GM21515 (cell line): Measurements from ENCODE around the gene NUP188.

Source experiments
- ATAC-seq: cut with Tn5 transposase; IDR thresholded peaks from one replicate; pipeline ENCODE4 v1.9.1; 2021; ENCODE audit not compliant: unreplicated experiment

The NUP188 gene

DNA sequence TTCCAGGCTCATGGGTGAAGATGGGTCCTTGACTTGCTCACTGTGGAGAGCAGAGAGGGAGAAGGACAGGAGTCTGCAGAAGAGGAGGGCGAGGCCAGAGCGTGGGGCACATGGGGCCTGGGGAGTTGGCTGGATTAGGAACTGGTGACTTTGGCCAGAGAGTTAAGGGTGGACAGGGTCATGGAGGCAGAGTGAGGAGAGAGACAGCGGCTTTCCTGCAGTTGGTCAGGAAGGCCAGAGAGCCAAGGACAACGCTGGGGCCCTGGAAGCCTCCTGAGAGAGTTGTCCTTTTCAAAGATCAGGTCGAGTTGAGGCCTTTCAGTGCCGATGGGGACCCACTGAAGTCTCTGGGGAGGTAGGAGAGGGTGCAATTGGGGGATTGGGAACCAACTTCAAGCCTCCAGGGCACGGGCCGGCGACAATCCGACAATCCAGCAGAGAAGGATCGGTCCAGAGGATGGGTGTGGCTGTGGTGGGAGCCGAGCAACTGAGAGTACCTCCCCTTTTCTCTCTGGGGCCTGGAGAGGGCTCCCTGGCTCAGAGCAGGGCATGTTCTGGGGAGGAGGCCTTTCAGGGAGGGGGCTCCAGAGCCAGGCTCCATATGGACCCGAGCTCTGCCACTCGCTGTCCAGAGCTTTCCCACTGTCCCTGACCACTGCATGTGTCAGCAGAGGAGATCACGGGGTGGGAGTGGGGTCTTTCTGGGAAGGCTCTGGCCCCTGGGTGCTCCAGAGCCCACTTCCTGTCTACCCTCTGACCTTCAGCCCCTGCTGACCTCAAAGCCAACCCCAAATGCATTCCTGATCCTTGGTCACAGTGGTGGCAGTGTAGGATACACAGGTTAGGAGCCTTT lies 34.2 kb upstream of the NUP188 start:
- no peak for ATAC-seq

DNA sequence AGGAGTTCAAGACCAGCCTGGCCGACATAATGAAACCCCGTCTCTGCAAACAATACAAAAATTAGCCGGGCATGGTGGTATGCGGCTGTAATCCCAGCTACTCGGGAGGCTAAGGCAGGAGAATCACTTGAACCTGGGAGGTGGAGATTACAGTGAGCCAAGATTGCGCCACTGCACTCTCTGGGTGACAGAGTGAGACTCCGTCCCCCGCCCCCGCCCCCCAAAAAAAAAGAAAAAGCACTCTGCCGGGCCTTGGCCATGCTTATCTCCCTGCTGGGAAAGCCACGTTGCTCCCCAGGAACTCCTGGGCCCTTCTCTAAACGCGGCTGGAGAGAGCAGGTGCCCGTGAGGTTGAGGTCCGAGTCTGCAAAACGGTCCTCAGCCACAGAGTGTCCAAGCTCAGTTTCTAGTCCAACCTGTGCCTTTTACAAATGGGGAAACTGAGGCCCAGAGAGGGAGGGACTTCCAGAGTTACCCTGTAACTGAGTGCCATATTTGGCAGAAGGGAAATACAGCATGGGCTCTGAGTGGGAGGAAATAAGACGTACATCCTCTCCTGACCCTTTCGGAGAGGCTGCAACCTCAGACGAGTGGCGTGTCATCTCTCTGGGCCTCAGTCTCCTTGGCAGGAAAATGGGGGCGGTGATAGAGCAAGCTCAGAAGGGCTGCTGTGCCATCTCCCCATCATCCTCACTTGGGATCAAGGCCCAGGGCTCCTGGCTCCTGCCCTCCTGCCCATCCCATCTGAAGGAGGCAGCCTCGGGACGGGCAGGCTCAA lies 33.3 kb upstream of the NUP188 start:
- no peak for ATAC-seq

DNA sequence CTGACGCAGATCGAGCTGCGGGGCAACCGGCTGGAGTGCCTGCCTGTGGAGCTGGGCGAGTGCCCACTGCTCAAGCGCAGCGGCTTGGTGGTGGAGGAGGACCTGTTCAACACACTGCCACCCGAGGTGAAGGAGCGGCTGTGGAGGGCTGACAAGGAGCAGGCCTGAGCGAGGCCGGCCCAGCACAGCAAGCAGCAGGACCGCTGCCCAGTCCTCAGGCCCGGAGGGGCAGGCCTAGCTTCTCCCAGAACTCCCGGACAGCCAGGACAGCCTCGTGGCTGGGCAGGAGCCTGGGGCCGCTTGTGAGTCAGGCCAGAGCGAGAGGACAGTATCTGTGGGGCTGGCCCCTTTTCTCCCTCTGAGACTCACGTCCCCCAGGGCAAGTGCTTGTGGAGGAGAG lies 31.3 kb upstream of the NUP188 start:
- ATAC-seq, result no peak

DNA sequence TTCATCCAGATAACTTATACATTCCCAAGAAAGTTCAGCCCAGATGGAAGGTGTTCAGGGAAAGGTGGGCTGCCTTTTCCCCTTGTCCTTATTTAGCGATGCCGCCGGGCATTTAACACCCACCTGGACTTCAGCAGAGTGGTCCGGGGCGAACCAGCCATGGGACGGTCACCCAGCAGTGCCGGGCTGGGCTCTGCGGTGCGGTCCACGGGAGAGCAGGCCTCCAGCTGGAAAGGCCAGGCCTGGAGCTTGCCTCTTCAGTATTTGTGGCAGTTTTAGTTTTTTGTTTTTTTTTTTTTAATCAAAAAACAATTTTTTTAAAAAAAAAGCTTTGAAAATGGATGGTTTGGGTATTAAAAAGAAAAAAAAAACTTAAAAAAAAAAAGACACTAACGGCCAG lies 30.8 kb upstream of the NUP188 start:
- no peak for ATAC-seq

DNA sequence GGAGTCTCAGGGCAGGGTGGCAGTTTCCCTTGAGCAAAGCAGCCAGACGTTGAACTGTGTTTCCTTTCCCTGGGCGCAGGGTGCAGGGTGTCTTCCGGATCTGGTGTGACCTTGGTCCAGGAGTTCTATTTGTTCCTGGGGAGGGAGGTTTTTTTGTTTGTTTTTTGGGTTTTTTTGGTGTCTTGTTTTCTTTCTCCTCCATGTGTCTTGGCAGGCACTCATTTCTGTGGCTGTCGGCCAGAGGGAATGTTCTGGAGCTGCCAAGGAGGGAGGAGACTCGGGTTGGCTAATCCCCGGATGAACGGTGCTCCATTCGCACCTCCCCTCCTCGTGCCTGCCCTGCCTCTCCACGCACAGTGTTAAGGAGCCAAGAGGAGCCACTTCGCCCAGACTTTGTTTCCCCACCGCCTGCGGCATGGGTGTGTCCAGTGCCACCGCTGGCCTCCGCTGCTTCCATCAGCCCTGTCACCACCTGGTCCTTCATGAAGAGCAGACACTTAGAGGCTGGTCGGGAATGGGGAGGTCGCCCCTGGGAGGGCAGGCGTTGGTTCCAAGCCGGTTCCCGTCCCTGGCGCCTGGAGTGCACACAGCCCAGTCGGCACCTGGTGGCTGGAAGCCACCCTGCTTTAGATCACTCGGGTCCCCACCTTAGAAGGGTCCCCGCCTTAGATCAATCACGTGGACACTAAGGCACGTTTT lies 30.2 kb upstream of the NUP188 start:
- ATAC-seq, result no peak

DNA sequence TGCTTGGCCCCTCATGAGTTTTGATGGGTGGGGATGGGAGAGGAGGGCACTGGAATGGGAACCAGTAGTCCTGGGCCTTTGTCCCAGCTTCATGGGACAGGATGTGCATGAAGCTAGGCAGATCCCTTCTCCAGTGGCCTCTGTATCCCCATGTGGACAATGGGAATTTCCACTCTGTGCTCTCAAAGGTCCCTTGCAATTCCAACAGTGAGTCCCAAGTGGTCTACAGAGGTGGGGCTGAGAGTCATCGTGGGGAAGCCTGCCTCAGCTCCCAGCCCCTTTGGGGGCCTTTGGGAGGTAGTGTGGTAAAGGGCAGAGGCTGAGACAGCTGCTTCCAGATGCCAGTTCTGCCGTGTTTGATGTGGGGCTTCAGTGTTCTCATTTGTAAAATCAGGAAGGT lies 28.6 kb upstream of the NUP188 start:
- no peak for ATAC-seq

DNA sequence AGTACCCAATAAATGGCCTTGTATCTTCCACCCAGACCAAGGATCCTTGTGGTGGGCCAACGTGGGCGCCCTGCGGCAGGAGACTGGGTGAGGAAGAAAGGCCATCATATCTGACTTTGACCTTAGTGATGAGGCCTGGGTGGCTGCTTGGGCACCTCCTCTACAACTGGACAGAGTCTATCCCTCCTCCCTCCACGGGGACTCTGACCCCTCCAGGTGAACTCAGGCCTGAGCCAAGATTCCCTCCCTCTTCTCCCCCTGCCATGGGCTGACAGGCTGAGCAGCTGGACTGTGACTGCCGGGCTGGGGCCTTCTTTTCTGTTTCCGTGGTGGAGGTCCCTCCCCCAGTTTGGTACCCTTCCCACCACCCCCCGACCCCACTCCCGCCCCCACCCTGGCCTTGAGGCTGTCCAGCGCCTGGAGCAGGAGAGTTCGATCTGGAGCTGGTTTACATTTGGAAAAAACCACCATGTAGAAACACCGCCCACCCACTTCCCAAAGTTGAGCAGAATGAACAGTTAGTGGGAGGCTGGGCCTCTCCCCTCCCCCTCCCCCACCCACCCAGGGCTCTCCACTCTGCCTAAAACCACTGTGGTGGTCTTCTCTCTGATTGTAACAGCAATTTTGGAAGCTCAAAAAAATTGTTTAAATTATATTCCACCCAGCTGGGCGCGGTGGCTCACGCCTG lies 28.0 kb upstream of the NUP188 start:
- no peak for ATAC-seq

DNA sequence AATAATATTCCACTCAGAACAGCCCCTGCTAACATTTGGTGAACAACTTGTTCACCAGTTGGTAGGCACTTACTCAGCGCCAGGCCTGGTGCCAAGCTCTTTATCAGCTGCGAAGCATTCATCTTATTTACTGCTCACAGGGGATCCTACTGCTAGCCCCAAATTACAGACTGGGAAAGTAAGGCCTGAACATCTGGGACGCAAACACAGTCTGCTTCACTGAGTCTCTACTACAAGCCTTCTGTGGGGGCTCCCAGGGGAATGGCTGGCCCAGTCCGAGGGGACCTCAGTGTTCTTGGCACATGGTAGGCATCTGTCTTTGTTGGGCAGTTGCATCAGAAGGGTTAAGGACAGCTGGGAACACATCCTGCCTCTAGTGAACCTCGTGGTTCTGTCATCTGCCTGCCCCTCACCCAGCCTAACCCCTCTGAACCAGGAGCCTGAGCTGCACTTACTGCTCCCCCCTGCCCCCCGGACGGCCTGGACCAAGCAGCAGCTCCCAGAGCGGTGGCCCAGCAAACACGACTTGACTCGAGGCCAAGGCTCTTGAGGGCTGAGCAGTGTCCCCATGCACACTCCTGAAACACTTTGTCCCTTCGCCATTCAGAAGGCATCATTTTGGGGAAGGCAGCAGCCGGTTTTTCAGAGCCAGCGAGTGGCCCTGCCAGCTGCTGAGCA lies 27.0 kb upstream of the NUP188 start, which contains the start of gene PHYHD1:
Gene PHYHD1 (plus strand): TSS at position 602 of the 678 bp plus-strand sequence. CDS start 1,342 bp downstream, outside the sequence.
- no peak for ATAC-seq

DNA sequence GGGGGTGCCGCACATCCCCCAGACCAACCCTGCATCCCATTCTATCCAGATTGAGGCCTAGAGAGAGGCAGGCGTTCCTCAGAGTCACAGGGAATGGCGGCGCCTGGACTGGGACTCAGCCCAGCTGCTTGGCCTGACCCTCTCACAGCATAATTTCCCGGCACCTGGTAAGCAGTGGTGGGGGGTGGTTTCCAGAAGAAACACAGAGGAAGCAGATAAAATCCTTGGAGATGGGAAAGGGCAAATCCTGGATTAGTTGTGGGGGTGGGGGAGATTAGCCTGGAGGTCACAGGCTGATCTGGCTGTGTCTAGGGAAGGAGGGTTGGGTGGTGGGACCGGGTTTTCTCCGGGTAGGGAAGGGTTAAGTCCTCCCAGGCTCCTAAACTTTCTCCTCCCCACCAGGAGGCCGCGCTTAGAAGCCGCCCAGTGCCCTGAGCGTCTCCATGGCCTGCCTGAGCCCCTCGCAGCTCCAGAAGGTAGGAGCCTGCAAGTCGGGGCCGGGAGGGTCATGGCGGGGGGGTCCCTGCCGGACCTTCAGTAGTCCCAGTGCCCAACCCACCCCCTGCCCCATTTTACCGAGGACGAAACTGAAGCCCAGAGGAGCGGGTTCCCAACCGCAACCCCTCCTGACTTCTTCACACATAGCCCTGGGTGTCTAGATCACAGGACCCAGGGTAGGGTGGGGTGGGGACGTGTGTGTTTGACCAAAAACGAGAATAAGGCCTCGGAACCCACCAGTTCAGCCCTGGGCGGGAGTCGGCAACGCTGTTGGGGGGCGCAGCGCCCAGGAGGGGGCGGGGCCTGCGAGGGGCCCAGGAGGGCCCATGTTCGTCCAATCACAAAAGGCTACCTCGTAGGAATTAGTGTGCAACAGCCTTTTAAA lies 25.4 kb upstream of the NUP188 start:
- no peak for ATAC-seq

DNA sequence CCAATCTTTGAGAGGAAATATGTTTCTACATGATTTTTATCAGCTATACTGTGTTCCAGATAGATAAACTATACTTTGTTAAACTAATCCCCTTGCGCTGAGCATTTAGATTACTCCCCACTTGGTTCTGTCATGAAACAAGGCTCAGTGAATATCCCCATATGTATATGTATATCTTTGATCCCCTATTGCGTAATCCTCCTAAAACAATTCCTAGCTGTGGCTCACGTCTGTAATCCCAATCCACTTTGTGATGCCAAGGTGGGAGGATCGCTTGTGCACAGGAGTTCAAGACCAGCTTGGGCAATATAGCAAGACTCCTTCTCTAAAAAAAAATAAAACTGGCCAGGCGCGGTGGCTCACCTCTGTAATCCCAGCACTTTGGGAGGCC lies 24.0 kb upstream of the NUP188 start:
- no peak for ATAC-seq

DNA sequence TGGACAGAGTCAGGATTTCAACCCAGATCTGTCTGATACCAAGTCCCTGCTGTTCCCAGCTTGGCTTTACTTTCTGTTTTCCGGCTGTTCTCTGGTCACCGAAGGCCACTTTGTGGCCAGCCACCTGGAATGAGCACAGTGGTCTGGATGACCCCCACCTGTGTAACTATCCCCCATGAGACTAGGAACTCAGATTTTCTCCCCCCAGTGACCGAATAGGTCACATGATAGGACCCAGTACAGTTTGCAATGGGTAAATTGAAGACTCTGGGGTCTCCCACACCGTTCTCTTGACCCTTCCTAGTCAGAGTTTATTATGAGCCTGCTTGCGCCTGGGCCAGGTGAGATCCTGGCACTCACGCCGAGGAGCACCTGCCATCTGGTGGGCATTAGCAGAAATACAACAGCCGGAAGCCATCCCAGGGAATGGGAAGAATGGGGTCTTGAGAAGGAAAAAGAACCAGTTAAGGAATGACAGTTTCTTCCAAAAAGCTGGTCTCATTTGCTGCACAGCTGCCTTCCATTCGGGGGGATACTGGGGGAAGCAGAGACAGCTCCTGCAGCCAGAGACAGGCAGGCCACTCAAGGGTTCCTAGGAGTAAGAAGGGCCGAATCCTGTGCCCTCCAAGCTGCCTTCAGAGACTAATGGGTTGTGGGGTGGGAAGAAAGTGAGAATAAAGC lies 19.6 kb upstream of the NUP188 start:
- ATAC-seq, result no peak

DNA sequence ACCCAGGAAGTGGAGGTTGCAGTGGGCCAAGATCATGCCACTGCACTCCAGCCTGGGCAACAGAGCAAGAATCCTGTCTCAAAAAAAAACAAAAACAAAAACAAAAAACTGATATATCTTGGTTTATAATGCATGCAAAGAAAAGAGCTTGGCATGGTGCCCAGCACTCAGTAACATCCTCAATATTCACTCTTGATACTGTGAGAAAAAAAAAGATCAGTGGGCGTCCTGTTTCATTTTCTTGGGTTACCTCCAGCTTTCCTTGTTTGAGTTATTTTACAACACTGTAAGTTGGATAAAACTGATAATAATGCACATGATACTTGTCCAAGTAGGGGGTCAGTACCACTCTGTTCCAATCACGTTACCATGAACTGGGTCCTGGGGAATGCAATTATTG lies 18.9 kb upstream of the NUP188 start:
- ATAC-seq, result no peak

DNA sequence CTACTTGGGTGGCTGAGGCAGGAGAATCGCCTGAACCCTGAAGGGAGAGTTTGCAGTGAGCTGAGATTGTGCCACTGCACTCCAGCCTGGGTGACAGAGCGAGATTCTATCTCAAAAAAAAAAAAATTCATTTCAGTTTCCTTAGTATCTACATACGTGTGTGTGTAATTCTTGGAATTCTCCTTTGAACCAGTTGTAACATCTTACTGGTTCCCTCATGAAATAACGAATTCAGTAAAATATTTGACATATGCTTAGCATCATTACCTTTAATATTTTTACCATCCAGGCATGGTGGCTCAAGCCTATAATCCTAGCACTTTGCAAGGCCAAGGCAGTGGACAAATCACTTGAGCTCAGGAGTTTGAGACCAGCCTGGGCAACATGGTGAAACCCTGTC lies 17.9 kb upstream of the NUP188 start:
- ATAC-seq, result no peak

DNA sequence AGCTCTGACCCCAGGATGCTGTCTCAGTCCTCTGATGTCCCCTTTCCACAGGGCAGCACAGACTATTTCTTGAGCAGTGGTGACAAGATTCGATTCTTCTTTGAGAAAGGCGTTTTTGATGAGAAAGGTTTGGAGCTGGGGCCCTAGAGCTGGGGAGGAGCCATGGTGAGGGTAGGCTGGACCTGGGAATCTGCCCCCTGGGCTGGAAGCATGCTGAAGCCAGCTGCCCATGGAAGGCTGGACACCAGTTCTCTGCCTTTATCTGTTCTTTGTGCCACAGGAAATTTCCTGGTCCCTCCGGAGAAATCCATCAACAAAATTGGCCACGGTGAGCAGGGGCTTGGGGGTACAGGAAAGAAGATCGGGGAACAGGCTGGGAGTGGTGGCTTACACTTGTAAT lies 13.8 kb upstream of the NUP188 start:
- no peak for ATAC-seq

DNA sequence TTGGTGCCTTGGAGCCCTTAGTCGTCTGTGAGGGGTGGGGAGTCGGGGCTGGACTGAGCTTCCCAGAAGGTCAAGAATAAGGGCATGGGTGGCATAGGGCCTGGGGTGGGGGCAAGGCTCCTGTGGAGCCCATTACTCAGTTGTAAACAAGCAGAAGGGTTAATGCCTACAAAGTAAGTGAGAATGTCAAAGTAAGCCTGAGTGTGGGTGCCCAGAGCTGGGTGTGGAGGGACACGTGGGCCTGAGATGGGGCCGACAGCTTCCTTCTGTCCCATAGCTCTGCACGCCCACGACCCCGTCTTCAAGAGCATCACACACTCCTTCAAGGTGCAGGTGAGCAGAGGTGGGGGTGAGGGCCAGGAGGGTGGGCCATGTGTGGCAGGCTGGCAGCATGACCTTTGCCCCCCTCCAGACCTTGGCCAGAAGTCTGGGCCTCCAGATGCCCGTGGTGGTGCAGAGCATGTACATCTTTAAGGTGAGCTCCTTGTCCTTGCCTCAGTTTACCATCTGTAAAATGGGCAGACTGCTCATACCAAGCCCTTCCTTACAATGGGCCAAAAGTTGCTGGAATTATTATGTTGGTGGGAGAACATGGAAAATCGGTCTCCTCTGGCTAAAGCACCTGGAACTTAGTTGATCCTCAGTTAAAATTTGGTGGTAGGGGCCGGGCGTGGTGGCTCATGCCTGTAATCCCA lies 11.2 kb upstream of the NUP188 start:
- no peak for ATAC-seq

DNA sequence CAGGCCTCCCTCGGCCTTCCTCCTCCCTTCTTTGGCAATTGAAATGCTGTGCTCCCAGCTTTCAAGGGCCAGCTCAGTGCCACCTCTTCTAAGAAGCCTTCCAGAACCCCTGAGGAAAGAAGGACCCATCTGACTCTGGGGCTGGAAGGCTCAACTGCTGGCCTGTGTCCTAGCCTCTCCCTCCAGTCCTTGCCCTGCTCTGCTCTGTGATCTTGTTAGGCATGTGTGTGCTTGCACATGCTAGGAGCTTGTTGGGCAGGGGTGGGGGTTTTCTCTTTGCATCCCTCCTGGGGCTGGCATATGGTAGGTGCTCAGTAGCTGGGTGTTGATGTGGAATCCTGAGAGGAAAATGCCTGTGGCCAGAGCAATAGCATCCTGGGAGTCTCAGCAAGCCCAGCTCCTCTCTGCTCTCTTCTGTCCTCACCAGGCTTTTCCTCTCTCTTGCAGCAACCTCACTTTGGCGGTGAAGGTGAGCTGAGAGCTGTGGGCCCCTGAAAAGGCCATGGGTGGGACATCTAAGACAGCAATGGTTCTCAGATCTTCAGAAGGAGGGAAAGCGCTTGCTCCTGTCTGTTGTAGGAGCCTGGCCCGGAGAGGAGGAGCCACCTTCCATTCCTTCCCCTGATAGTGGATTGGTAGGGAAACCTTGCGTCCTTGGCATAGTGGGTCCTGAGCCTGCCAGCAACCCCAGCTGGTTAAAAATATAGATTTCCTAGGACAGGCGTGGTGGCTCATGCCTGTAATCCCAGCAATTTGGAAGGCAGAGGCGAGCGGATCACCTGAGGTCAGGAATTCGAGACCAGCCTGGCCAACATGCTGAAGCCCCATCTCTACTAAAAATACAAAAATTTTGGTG lies 10.0 kb upstream of the NUP188 start:
- no peak for ATAC-seq

DNA sequence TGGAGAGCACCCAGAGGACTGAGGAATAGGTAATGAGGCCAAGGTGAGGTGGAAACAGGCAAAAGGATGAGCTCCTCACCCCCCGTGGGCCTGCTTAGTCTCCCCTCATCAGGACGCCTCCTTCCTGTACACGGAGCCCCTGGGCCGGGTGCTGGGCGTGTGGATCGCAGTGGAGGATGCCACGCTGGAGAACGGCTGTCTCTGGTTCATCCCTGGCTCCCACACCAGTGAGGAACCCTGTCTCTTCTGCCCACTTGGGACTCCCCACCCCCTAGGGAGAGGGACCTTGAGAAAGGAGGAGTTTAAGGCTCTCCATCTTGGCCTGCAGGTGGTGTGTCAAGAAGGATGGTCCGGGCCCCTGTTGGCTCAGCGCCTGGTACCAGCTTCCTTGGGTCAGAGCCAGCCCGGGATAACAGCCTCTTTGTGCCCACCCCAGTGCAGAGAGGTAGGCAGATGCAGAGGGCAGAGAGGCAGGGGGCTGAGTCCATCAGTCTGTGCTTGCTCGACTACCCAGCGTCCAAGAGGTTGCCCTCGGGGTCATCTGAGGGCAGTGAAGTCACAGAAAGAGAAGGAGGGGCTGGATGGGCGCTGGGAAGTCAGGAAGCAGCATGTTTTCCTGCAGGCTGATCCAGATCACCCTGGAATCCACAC lies 7.1 kb upstream of the NUP188 start:
- no peak for ATAC-seq
